NK-92 (cell line): Measurements from ENCODE around the gene OSBPL9.
"Not testable (repeated sequence)": the region's sequence is repeated elsewhere in the genome, so short reads cannot be mapped to it uniquely, and the experiment has no call there.

Experiments
- DNase-seq: peaks from one replicate; lab custom pipeline; 2025; ENCODE audit not compliant: unreplicated experiment; lab: John Stamatoyannopoulos, UW

Gene OSBPL9

GRCh38 chr1:51768971-51769588, 152.2 kb downstream of the OSBPL9 start:
- no peak for DNase-seq

- DNase-seq, result no peak
Measured at GRCh38 chr1:51776408-51776807, 159.5 kb downstream of the OSBPL9 start.

GRCh38 chr1:51780927-51781326, 164.0 kb downstream of the OSBPL9 start:
- DNase-seq, result no peak

- DNase-seq, result no peak
Measured at GRCh38 chr1:51784997-51785421, 168.1 kb downstream of the OSBPL9 start.

GRCh38 chr1:51788938-51789337, 172.0 kb downstream of the OSBPL9 start:
- DNase-seq, result no peak

GRCh38 chr1:51789342-51789741, 172.4 kb downstream of the OSBPL9 start:
- no peak for DNase-seq

GRCh38 chr1:51790385-51790784, 173.5 kb downstream of the OSBPL9 start:
- no peak for DNase-seq

- DNase-seq, result no peak
Measured at GRCh38 chr1:51791888-51792287, 175.0 kb downstream of the OSBPL9 start.

GRCh38 chr1:51792864-51793263, 176.0 kb downstream of the OSBPL9 start:
- no peak for DNase-seq

GRCh38 chr1:51794260-51794659, 177.4 kb downstream of the OSBPL9 start:
- no peak for DNase-seq

- no peak for DNase-seq
Measured at GRCh38 chr1:51794868-51795267, 178.0 kb downstream of the OSBPL9 start.

GRCh38 chr1:51799372-51799771, 182.5 kb downstream of the OSBPL9 start:
- DNase-seq, result no peak

- DNase-seq, result no peak
Measured at GRCh38 chr1:51814513-51814912, 197.6 kb downstream of the OSBPL9 start.

- DNase-seq, result no peak
Measured at GRCh38 chr1:51818487-51818886, 201.6 kb downstream of the OSBPL9 start.

GRCh38 chr1:51819021-51819420, 202.1 kb downstream of the OSBPL9 start:
- not testable (repeated sequence) for DNase-seq

GRCh38 chr1:51819810-51820209, 202.9 kb downstream of the OSBPL9 start:
- DNase-seq, result no peak

- DNase-seq, result no peak
Measured at GRCh38 chr1:51829058-51829457, 212.2 kb downstream of the OSBPL9 start.

- DNase-seq, result no peak
Measured at GRCh38 chr1:51833700-51834099, 216.8 kb downstream of the OSBPL9 start.

GRCh38 chr1:51837243-51837642, 220.4 kb downstream of the OSBPL9 start:
- no peak for DNase-seq
